HepG2 (cell line): ENCODE measurements around the gene NLRX1. TPM values are rescaled to one million over a fixed set of nuclear protein-coding genes. Genes with fewer than 3 reads are reported as not detected.

Source experiments
- BCL3 ChIP-seq: sonication (generic); formaldehyde crosslinking; IDR thresholded peaks from 2 replicates; pipeline ENCODE4 v1.5.1; 2020; ENCODE audit warnings: mild to moderate bottlenecking, missing genetic modification reagents, moderate library complexity
- EEA1 ChIP-seq: sonication (generic); formaldehyde crosslinking; IDR thresholded peaks from 2 replicates; pipeline ENCODE4 v1.5.1; 2020; ENCODE audit warnings: mild to moderate bottlenecking, missing genetic modification reagents, borderline replicate concordance
- GATAD2A ChIP-seq: IDR thresholded peaks from 2 replicates; pipeline ENCODE4 v1.6.1; 2016
- HBP1 ChIP-seq: IDR thresholded peaks from 2 replicates; pipeline ENCODE4 v1.6.1; 2016; ENCODE audit warnings: low read depth, control low read depth
- HHEX ChIP-seq: IDR thresholded peaks from 2 replicates; pipeline ENCODE4 v1.6.1; 2016; ENCODE audit warnings: control low read depth
- HNF4A ChIP-seq: sonication (generic); formaldehyde crosslinking; IDR thresholded peaks from 2 replicates; pipeline ENCODE4 v1.4.0; 2020; ENCODE audit warnings: missing genetic modification reagents
- KLF15 ChIP-seq: sonication (generic); formaldehyde crosslinking; IDR thresholded peaks from 2 replicates; pipeline ENCODE4 v1.8.1; 2023; ENCODE audit warnings: borderline replicate concordance, mild to moderate bottlenecking, inconsistent platforms, missing genetic modification reagents, mixed read lengths
- MIER2 ChIP-seq: IDR thresholded peaks from 2 replicates; pipeline ENCODE4 v1.6.1; 2016; ENCODE audit warnings: missing biosample characterization, missing genetic modification reagents
- MYC ChIP-seq: sonication (generic); formaldehyde crosslinking; IDR thresholded peaks from 2 replicates; pipeline ENCODE4 v1.9.0; 2021; ENCODE audit warnings: missing genetic modification reagents, borderline replicate concordance
- NR1H2 ChIP-seq: sonication (generic); formaldehyde crosslinking; IDR thresholded peaks from 2 replicates; pipeline ENCODE4 v1.8.1; 2022; ENCODE audit warnings: low read depth, missing genetic modification reagents, borderline replicate concordance
- POGZ ChIP-seq: sonication (generic); formaldehyde crosslinking; IDR thresholded peaks from 2 replicates; pipeline ENCODE4 v1.4.0; 2020; ENCODE audit warnings: mild to moderate bottlenecking, missing genetic modification reagents
- REXO4 ChIP-seq: sonication (generic); formaldehyde crosslinking; IDR thresholded peaks from 2 replicates; pipeline ENCODE4 v1.8.0; 2022; ENCODE audit warnings: missing genetic modification reagents, mild to moderate bottlenecking, borderline replicate concordance
- TCF12 ChIP-seq, 2 experiments: fragments of 450-650 bp in 1 of 2; sonication (generic) in 1 of 2; formaldehyde crosslinking in 1 of 2; IDR thresholded peaks; 2 replicates each; pipeline versions ENCODE4 v1.6.1 to v1.8.0; 2017 to 2022; ENCODE audit warnings: antibody characterized with exemption in 1 of 2, mild to moderate bottlenecking in 1 of 2, missing genetic modification reagents in 1 of 2, moderate library complexity in 1 of 2
- THYN1 ChIP-seq: sonication (generic); formaldehyde crosslinking; IDR thresholded peaks from 2 replicates; pipeline ENCODE4 v1.8.1; 2023; ENCODE audit warnings: low read depth, mild to moderate bottlenecking, moderate library complexity, missing genetic modification reagents, borderline replicate concordance
- TRIM22 ChIP-seq: fragments of 450-650 bp; IDR thresholded peaks from 2 replicates; pipeline ENCODE4 v1.6.1; 2017
- ZBTB25 ChIP-seq: IDR thresholded peaks from 2 replicates; pipeline ENCODE4 v1.6.1; 2018; ENCODE audit warnings: missing genetic modification reagents
- ZMAT3 ChIP-seq: sonication (generic); formaldehyde crosslinking; conservative IDR thresholded peaks from 2 replicates; pipeline ENCODE4 v1.7.0; 2021; ENCODE audit warnings: missing genetic modification reagents
- ZNF207 ChIP-seq: fragments of 450-650 bp; IDR thresholded peaks from 2 replicates; pipeline ENCODE4 v1.6.1; 2016; ENCODE audit warnings: antibody characterized with exemption, borderline replicate concordance
- ZNF598 ChIP-seq: sonication (generic); formaldehyde crosslinking; IDR thresholded peaks from 2 replicates; pipeline ENCODE4 v1.5.1; 2020; ENCODE audit warnings: mild to moderate bottlenecking, missing genetic modification reagents, borderline replicate concordance
- ZNF678 ChIP-seq: sonication (generic); formaldehyde crosslinking; IDR thresholded peaks from 2 replicates; pipeline ENCODE4 v1.4.0; 2020; ENCODE audit warnings: mild to moderate bottlenecking, missing genetic modification reagents
- ZNF800 ChIP-seq: sonication (generic); formaldehyde crosslinking; IDR thresholded peaks from 2 replicates; pipeline ENCODE4 v1.4.0; 2020; ENCODE audit warnings: missing genetic modification reagents
- ZSCAN21 ChIP-seq: sonication (generic); formaldehyde crosslinking; IDR thresholded peaks from 2 replicates; pipeline ENCODE4 v1.8.0; 2022; ENCODE audit warnings: mild to moderate bottlenecking, missing genetic modification reagents, moderate library complexity, borderline replicate concordance
- polyA plus RNA-seq, 8 experiments: library from polyadenylated mRNA; depleted of rRNA in 3 of 8; stranded (reverse) in 7 of 8; unstranded in 1 of 8; fragments of >200 nt; fragmentation: Illumina TruSeq in 4 of 8; extraction: Trizol in 4 of 8; gene quantifications; 2 replicates each; pipeline versions ENCODE4 v1.2.1 to v1.2.3, GENCODE V29; 2011 to 2016; ENCODE audit warnings: low read depth in 4 of 8, missing spikeins in 1 of 8, mixed read lengths in 1 of 8; ENCODE audit not compliant: insufficient read depth in 1 of 8
- total RNA-seq, 5 experiments: library from RNA; depleted of rRNA; stranded (reverse); fragments of >200 nt; fragmentation: Illumina TruSeq; extraction: Trizol; gene quantifications; 2 replicates each; pipeline ENCODE4 v1.2.3, GENCODE V29; 2016; ENCODE audit warnings: low read depth in 1 of 5

Gene NLRX1
- total and polyA plus RNA-seq, 2 of the 13 experiments (the other 11 are each of a cell fraction or from before 2014, with no cell fraction given) = 8.7 to 11.0 TPM

GRCh38 chr11:119168471-119169281, at the start of gene NLRX1 (continued):
- TF ChIP-seq BCL3 (CRISPR knock-in tag) = no peak
- no peak for TF ChIP-seq EEA1
- TF ChIP-seq ZBTB25 (CRISPR knock-in tag) = no peak; the same call in 1 of the 2 replicates
- TF ChIP-seq ZNF598 (CRISPR knock-in tag) = no peak
- TF ChIP-seq ZNF800 = 0 out of 2 replicates have a peak, but pooled peaks have one; percentile 44
- TF ChIP-seq HHEX = no peak
- TF ChIP-seq HBP1 (CRISPR knock-in tag) = no peak
- no peak for TF ChIP-seq ZNF207
- TF ChIP-seq ZMAT3 (CRISPR knock-in tag) = no peak
- 0 out of 2 replicates have a peak, but pooled peaks have one; percentile 10 for TF ChIP-seq ZNF678
- TF ChIP-seq KLF15 (CRISPR knock-in tag) = 0 out of 2 replicates have a peak, but pooled peaks have one; percentile 53
- TF ChIP-seq MYC (CRISPR knock-in tag) = peak; percentile 73
- TF ChIP-seq ZSCAN21 (CRISPR knock-in tag) = no peak; the same call in none of the 2 replicates
- peak; percentile 14; the same call in 1 of the 2 replicates for TF ChIP-seq HNF4A
- no peak for TF ChIP-seq TCF12 (IDR thresholded peaks at IDR 0.05)
- 0 out of 2 replicates have a peak, but pooled peaks have one; percentile 43 for TF ChIP-seq TCF12 (CRISPR knock-in tag; IDR thresholded peaks at IDR 0.05)
- no peak for TF ChIP-seq REXO4
- no peak for TF ChIP-seq GATAD2A (CRISPR knock-in tag)
- no peak for TF ChIP-seq TRIM22
- TF ChIP-seq NR1H2 (CRISPR knock-in tag) = 0 out of 2 replicates have a peak, but pooled peaks have one; percentile 39
- TF ChIP-seq MIER2 (CRISPR knock-in tag) = no peak
- peak; percentile 62; the same call in 1 of the 2 replicates for TF ChIP-seq POGZ (CRISPR knock-in tag)
- TF ChIP-seq THYN1 (CRISPR knock-in tag) = no peak
